Measurements from ENCODE around the gene ARHGAP26. TPM values are rescaled to one million over a fixed set of nuclear protein-coding genes. Genes with fewer than 3 reads are reported as not detected.

Gene ARHGAP26
- polyA plus RNA-seq, 1 donor from 2014 or later, result 0.83 TPM

DNA sequence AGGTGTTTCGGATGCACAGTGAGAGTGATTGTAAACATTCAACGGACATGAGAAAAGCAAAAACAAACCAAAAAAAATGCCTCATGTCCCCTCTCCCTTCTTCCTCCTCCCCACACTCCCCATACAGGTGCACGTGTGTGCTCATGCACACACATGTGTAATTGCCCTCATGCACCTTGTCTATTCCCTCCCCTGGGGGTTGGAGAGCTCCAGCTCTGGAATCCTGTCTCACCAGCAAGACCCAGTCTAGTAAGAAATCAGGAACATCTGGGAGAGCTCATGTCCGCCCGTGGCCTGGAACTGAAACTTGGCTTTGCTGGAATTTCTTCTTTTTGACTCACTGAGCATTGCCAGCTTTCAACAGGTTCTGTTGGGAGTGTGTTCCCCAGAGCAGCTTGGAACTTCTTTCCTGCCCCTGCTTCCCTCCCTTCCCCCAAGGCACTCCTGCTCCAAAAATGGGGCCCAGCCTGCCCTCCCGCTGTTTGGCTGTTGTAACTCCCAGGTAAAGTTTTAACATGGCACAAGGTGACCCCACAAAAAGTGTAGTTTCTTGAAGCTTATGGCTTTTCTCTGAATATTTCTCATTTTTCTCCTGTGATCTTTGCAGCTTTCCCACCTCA, 443.2 kb downstream of the ARHGAP26 start:
- Histone ChIP-seq H4K20me1 (ENCODE audit: insufficient read depth) (no peaks in the 10 kb centered on the region), H2AFZ (ENCODE audit: low read depth, low read length) (no peak overlapping the region), H3K9me3 (ENCODE audit: low read length) (no peaks in the 10 kb centered on the region), H3K4me2 (ENCODE audit: low read length) (no peak overlapping the region), H3K27me3 (ENCODE audit: insufficient read depth, low read depth, low read length) (no peaks in the 10 kb centered on the region), H3K4me3 (ENCODE audit: low read length) (no peak overlapping the region), H3K36me3 (ENCODE audit: insufficient read depth, low read length) (no peaks in the 10 kb centered on the region), H3K9ac (ENCODE audit: low read length) (no peak overlapping the region), H3K9me2 (ENCODE audit: insufficient read depth, low read length) (no peaks in the 10 kb centered on the region), H3F3A (ENCODE audit: insufficient read depth, low read length, poor library complexity, severe bottlenecking) (no peaks in the 10 kb centered on the region), H3K79me2 (replicated peaks; ENCODE audit: insufficient read depth, low read length) (no peaks in the 10 kb centered on the region), H3K27ac (ENCODE audit: low read length) (no peak overlapping the region)
- TF ChIP-seq POLR2AphosphoS5 (IDR thresholded peaks at IDR 0.05), result no peak
- no peak for TF ChIP-seq TAF1 (IDR thresholded peaks at IDR 0.05; ENCODE audit: low read depth)
- TF ChIP-seq RAD21 (conservative IDR thresholded peaks at IDR 0.05), result no peak
- TF ChIP-seq, protein P1, sequence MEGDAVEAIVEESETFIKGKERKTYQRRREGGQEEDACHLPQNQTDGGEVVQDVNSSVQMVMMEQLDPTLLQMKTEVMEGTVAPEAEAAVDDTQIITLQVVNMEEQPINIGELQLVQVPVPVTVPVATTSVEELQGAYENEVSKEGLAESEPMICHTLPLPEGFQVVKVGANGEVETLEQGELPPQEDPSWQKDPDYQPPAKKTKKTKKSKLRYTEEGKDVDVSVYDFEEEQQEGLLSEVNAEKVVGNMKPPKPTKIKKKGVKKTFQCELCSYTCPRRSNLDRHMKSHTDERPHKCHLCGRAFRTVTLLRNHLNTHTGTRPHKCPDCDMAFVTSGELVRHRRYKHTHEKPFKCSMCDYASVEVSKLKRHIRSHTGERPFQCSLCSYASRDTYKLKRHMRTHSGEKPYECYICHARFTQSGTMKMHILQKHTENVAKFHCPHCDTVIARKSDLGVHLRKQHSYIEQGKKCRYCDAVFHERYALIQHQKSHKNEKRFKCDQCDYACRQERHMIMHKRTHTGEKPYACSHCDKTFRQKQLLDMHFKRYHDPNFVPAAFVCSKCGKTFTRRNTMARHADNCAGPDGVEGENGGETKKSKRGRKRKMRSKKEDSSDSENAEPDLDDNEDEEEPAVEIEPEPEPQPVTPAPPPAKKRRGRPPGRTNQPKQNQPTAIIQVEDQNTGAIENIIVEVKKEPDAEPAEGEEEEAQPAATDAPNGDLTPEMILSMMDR (IDR thresholded peaks at IDR 0.05; ENCODE audit: poor library complexity, severe bottlenecking), result no peak

DNA sequence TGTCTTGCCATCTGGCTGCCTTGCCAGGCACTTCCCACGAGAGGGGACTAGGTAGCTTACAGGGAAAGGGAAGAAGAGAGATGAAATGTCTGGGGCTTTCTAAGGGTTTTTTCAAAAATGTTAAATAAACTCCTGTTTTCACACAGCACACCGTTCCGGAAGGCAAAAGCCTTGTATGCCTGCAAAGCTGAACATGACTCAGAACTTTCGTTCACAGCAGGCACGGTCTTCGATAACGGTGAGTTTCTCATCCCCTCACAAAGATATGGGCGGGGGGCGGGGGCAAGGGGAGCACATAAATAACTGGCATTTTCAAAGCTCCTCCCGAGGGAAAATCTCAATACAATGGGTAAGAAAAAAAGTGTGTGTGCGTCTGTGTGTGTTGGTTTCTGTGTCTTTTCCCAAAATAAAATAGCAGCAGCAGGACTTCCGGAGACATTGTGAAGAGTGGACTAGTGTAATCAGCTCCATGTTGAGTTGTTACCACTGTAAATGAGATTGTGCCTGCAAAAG, 443.7 kb downstream of the ARHGAP26 start:
- no peak overlapping the region for H3K27ac ChIP-seq (ENCODE audit: low read length)
- H3K9me2 ChIP-seq (ENCODE audit: insufficient read depth, low read length), result no peaks in the 10 kb centered on the region
- H3K36me3 ChIP-seq (ENCODE audit: insufficient read depth, low read length), result no peaks in the 10 kb centered on the region
- TF ChIP-seq, protein P1 (IDR thresholded peaks at IDR 0.05; ENCODE audit: poor library complexity, severe bottlenecking), result no peak
- TF ChIP-seq RAD21 (conservative IDR thresholded peaks at IDR 0.05) (no peak), TAF1 (IDR thresholded peaks at IDR 0.05; ENCODE audit: low read depth) (no peak), MXI1 (conservative IDR thresholded peaks at IDR 0.05; ENCODE audit: poor library complexity, severe bottlenecking) (no peak), SMC3 (conservative IDR thresholded peaks at IDR 0.05; ENCODE audit: poor library complexity) (no peak), EP300 (conservative IDR thresholded peaks at IDR 0.05; ENCODE audit: poor library complexity, severe bottlenecking) (no peak), POLR2AphosphoS5 (IDR thresholded peaks at IDR 0.05) (no peak)
- TF ChIP-seq, protein P2, sequence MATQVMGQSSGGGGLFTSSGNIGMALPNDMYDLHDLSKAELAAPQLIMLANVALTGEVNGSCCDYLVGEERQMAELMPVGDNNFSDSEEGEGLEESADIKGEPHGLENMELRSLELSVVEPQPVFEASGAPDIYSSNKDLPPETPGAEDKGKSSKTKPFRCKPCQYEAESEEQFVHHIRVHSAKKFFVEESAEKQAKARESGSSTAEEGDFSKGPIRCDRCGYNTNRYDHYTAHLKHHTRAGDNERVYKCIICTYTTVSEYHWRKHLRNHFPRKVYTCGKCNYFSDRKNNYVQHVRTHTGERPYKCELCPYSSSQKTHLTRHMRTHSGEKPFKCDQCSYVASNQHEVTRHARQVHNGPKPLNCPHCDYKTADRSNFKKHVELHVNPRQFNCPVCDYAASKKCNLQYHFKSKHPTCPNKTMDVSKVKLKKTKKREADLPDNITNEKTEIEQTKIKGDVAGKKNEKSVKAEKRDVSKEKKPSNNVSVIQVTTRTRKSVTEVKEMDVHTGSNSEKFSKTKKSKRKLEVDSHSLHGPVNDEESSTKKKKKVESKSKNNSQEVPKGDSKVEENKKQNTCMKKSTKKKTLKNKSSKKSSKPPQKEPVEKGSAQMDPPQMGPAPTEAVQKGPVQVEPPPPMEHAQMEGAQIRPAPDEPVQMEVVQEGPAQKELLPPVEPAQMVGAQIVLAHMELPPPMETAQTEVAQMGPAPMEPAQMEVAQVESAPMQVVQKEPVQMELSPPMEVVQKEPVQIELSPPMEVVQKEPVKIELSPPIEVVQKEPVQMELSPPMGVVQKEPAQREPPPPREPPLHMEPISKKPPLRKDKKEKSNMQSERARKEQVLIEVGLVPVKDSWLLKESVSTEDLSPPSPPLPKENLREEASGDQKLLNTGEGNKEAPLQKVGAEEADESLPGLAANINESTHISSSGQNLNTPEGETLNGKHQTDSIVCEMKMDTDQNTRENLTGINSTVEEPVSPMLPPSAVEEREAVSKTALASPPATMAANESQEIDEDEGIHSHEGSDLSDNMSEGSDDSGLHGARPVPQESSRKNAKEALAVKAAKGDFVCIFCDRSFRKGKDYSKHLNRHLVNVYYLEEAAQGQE (IDR thresholded peaks at IDR 0.05; ENCODE audit: borderline replicate concordance), result no peak
- no peaks in the 10 kb centered on the region for H3F3A ChIP-seq (ENCODE audit: insufficient read depth, low read length, poor library complexity, severe bottlenecking)
- no peaks in the 10 kb centered on the region for H3K9me3 ChIP-seq (ENCODE audit: low read length)
- H2AFZ ChIP-seq (ENCODE audit: low read depth, low read length), result no peak overlapping the region
- no peak overlapping the region for H3K9ac ChIP-seq (ENCODE audit: low read length)
- no peak overlapping the region for H3K4me2 ChIP-seq (ENCODE audit: low read length)
- H4K20me1 ChIP-seq (ENCODE audit: insufficient read depth), result no peaks in the 10 kb centered on the region
- no peaks in the 10 kb centered on the region for H3K79me2 ChIP-seq (replicated peaks; ENCODE audit: insufficient read depth, low read length)
- no peaks in the 10 kb centered on the region for H3K27me3 ChIP-seq (ENCODE audit: insufficient read depth, low read depth, low read length)
- H3K4me3 ChIP-seq (ENCODE audit: low read length), result no peak overlapping the region
